GM23248 (cell line): ENCODE measurements around the gene SFN. TPM values are rescaled to one million over a fixed set of nuclear protein-coding genes. Genes with fewer than 3 reads are reported as not detected.

Source experiments
- DNase-seq: peaks from one replicate; pipeline ENCODE4 v3.0.0-alpha.2; 2015
- H2AFZ ChIP-seq: fragments of 200-600 bp; sonication (generic); 2 replicates; pipeline ENCODE4 v1.6.1; 2016; ENCODE audit warnings: antibody characterized with exemption
- H3F3A ChIP-seq: fragments of 200-600 bp; sonication (generic); 2 replicates; pipeline ENCODE4 v1.6.1; 2016; ENCODE audit warnings: mild to moderate bottlenecking, antibody characterized with exemption, mixed run types; ENCODE audit not compliant: insufficient read depth
- H3K27ac ChIP-seq: fragments of 200-600 bp; sonication (generic); 2 replicates; pipeline ENCODE4 v1.5.1; 2016; ENCODE audit warnings: mild to moderate bottlenecking
- H3K27me3 ChIP-seq: fragments of 200-600 bp; sonication (generic); replicated peaks from 2 replicates; pipeline ENCODE4 v1.6.1; 2016; ENCODE audit warnings: mild to moderate bottlenecking; ENCODE audit not compliant: insufficient read depth
- H3K36me3 ChIP-seq: fragments of 200-600 bp; sonication (generic); 2 replicates; pipeline ENCODE4 v1.6.1; 2016; ENCODE audit warnings: low read depth, mild to moderate bottlenecking
- H3K4me1 ChIP-seq: fragments of 200-600 bp; sonication (generic); 2 replicates; pipeline ENCODE4 v1.6.1; 2016; ENCODE audit warnings: mild to moderate bottlenecking; ENCODE audit not compliant: insufficient read depth
- H3K4me2 ChIP-seq: fragments of 200-600 bp; sonication (generic); one replicate; pipeline ENCODE4 v1.6.1; 2016; ENCODE audit warnings: mild to moderate bottlenecking; ENCODE audit not compliant: unreplicated experiment
- H3K4me3 ChIP-seq: fragments of 200-600 bp; sonication (generic); 2 replicates; pipeline ENCODE4 v1.5.1; 2016; ENCODE audit warnings: mild to moderate bottlenecking
- H3K79me2 ChIP-seq: fragments of 200-600 bp; sonication (generic); 2 replicates; pipeline ENCODE4 v1.6.1; 2016; ENCODE audit warnings: mild to moderate bottlenecking; ENCODE audit not compliant: insufficient read depth
- H3K9ac ChIP-seq: fragments of 200-600 bp; sonication (generic); 2 replicates; pipeline ENCODE4 v1.6.1; 2016; ENCODE audit warnings: mild to moderate bottlenecking
- H3K9me2 ChIP-seq: fragments of 200-600 bp; sonication (generic); 2 replicates; pipeline ENCODE4 v1.6.1; 2016; ENCODE audit warnings: mixed run types, mild to moderate bottlenecking, moderate library complexity; ENCODE audit not compliant: insufficient read depth
- H3K9me3 ChIP-seq: fragments of 200-600 bp; sonication (generic); one replicate; pipeline ENCODE4 v1.6.1; 2017; ENCODE audit warnings: low read depth
- H4K20me1 ChIP-seq: fragments of 200-600 bp; sonication (generic); 2 replicates; pipeline ENCODE4 v1.6.0; 2016; ENCODE audit not compliant: insufficient read depth
- EZH2 ChIP-seq: fragments of 200-600 bp; sonication (generic); IDR thresholded peaks from 2 replicates; pipeline ENCODE4 v1.6.1; 2018; ENCODE audit warnings: antibody characterized with exemption, mild to moderate bottlenecking; ENCODE audit not compliant: insufficient read depth, poor library complexity, severe bottlenecking
- EZH2phosphoT487 ChIP-seq: fragments of 200-600 bp; sonication (generic); IDR thresholded peaks from 2 replicates; pipeline ENCODE4 v1.6.1; 2018; ENCODE audit warnings: antibody characterized with exemption, moderate library complexity, mild to moderate bottlenecking, low read depth; ENCODE audit not compliant: insufficient read depth
- WGBS, 2 experiments: methylation state at CpG; one replicate each; pipeline ENCODE4 v1.1.6; 2015 to 2017; ENCODE audit warnings: low lambda C conversion rate in 2 of 2, low coverage in 1 of 2; ENCODE audit errors: missing lambda C conversion rate in 2 of 2; 5-methylcytosine and 5-hydroxymethylcytosine counted together
- in situ Hi-C: fragments of 300-500 bp; cut with MboI; formaldehyde crosslinking; loops from 2 replicates; pipeline ENCODE4 v1.15.0; 2020
- polyA plus RNA-seq: library from polyadenylated mRNA; unstranded; fragments of >200 nt; fragmentation: Nextera tagmentation; extraction: Ambion mirVana; gene quantifications from 2 replicates; pipeline ENCODE4 v1.2.1, GENCODE V29; 2016
- total RNA-seq: library from RNA; depleted of rRNA; stranded (reverse); fragments of >200 nt; shearing (Covaris generic); gene quantifications from 2 replicates; pipeline ENCODE4 v1.2.3, GENCODE V29; 2014

SFN gene
- total and polyA plus RNA-seq, 2 experiments from 2014 or later = not detected

DNA sequence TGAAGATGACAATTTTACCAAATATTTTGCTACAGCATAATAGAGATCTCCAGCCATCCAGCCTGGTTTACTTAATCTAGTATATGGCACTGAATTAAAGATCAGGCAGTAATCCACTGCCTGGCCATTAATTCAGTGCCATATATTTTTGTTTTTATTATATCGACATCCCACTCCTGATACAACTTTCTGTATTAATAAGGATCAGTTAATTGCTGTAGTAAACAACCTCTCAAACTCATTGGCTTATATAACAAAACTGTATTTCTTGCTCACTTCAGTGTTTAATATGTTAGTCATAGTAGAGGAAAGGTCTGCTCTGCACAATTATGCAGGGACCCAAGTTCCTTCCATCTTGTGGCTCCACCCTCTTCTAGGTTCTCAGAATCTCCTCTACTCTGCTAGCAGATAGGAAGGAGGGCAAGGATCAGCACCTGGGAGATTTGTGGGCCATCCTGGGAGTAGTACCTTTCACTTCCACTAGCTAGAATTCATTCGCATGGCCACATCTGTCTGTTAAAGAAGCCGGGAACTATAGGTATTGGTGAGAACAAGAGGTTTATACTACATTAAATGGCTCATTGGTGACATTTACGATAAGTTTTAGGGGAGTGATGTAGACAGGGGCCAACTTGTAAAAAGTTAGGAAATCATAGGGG lies 40.1 kb upstream of the SFN start:
- Histone ChIP-seq H3K36me3 (no peaks in the 10 kb centered on the region), H3F3A (peaks cover 15% of the 10 kb centered on the region), H3K27ac (no peak overlapping the region), H3K79me2 (peaks cover 10% of the 10 kb centered on the region), H3K9me3 (no peaks in the 10 kb centered on the region), H4K20me1 (no peaks in the 10 kb centered on the region), H3K4me3 (no peak overlapping the region), H3K9me2 (no peaks in the 10 kb centered on the region), H2AFZ (no peak overlapping the region), H3K4me1 (peaks cover 5% of the 10 kb centered on the region; the same call in 1 of the 2 replicates), H3K27me3 (no peaks in the 10 kb centered on the region), H3K9ac (no peak overlapping the region), H3K4me2 (no peak overlapping the region)
- no peak for TF ChIP-seq EZH2
- TF ChIP-seq EZH2phosphoT487 = no peak
- WGBS, 2 experiments = 95 to 96% methylated on average over 4 of the region's 4 CpGs
- DNase-seq = no peak
- in situ Hi-C loops = no loop called here

DNA sequence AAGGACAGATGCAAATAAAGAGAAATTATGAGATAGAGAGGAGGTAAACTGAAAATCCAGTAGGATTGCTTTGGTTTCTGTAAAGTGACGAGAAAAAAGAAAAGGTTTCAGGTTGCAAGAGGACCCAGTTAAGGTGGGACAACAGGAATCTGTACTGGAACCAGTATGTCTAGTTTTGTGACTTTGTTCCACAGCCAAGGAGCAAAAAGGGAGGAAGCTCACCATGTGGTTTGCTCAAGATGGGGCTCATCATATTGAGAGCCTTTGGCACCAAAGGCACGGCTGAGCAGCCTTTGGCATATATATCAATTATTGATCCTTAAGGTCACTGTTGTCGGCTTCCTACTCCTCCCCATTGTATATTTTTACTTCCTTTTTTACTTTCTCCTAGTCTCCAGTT lies 38.2 kb upstream of the SFN start:
- Histone ChIP-seq H3K9me2 (no peaks in the 10 kb centered on the region), H3K9ac (no peak overlapping the region), H2AFZ (peak overlapping the region; percentile 98; the same call in 1 of the 2 replicates), H3K79me2 (peaks cover 24% of the 10 kb centered on the region), H3K36me3 (no peaks in the 10 kb centered on the region), H3K27ac (no peak overlapping the region), H3F3A (peaks cover 15% of the 10 kb centered on the region), H3K9me3 (no peaks in the 10 kb centered on the region), H3K27me3 (no peaks in the 10 kb centered on the region), H3K4me3 (no peak overlapping the region), H3K4me2 (no peak overlapping the region), H4K20me1 (no peaks in the 10 kb centered on the region), H3K4me1 (peaks cover 5% of the 10 kb centered on the region; the same call in 1 of the 2 replicates)
- DNase-seq = no peak
- TF ChIP-seq EZH2phosphoT487 (no peak), EZH2 (no peak)
- in situ Hi-C loops = no loop called here
- 89 to 90% methylated on average over 3 of the region's 3 CpGs for WGBS, 2 experiments

GRCh38 chr1:26826261-26827105 lies 36.5 kb upstream of the SFN start, which contains the start of gene ZDHHC18:
TSS of gene ZDHHC18 (plus strand) at chr1:26826688. CDS start at chr1:26826805, 117 bp downstream.
- TF ChIP-seq EZH2phosphoT487 = no peak
- TF ChIP-seq EZH2 = no peak
- WGBS, 2 experiments = 1 to 2% methylated on average over 16 to 36 of the region's 107 CpGs
- peak within 1 kb of the TSS; percentile 20; the same call in 1 of the 2 replicates for H3K27ac ChIP-seq
- peak within 1 kb of the TSS; percentile 87 for H3K9ac ChIP-seq
- H3K4me3 ChIP-seq = peak within 1 kb of the TSS; percentile 78
- in situ Hi-C loops = no loop called here
- no peaks in the 10 kb centered on the region for H3K27me3 ChIP-seq
- H4K20me1 ChIP-seq = no peaks in the 10 kb centered on the region
- no peaks in the 10 kb centered on the region for H3K36me3 ChIP-seq
- H3K4me2 ChIP-seq = peak within 1 kb of the TSS; percentile 91
- H3K9me2 ChIP-seq = no peaks in the 10 kb centered on the region
- peak; percentile 85 for DNase-seq
- peaks cover 5% of the 10 kb centered on the region; the same call in 1 of the 2 replicates for H3K4me1 ChIP-seq
- peaks cover 15% of the 10 kb centered on the region for H3F3A ChIP-seq
- no peaks in the 10 kb centered on the region for H3K9me3 ChIP-seq
- H2AFZ ChIP-seq = peak within 1 kb of the TSS; percentile 98
- H3K79me2 ChIP-seq = peaks cover 42% of the 10 kb centered on the region

GRCh38 chr1:26827106-26827604 lies 35.8 kb upstream of the SFN start:
- Histone ChIP-seq H3K36me3 (no peaks in the 10 kb centered on the region), H3K9me3 (no peaks in the 10 kb centered on the region), H2AFZ (peak overlapping the region; percentile 70), H3K4me2 (peak overlapping the region; percentile 86), H3K4me3 (peak overlapping the region; percentile 78), H3F3A (peaks cover 15% of the 10 kb centered on the region), H3K27me3 (no peaks in the 10 kb centered on the region), H3K4me1 (peaks cover 5% of the 10 kb centered on the region; the same call in 1 of the 2 replicates), H3K27ac (no peak overlapping the region), H3K9me2 (no peaks in the 10 kb centered on the region), H3K9ac (peak overlapping the region; percentile 87), H4K20me1 (no peaks in the 10 kb centered on the region), H3K79me2 (peaks cover 42% of the 10 kb centered on the region)
- WGBS, 2 experiments = 2 to 7% methylated on average over 3 to 17 of the region's 17 CpGs
- no peak for DNase-seq
- in situ Hi-C loops = no loop called here
- TF ChIP-seq EZH2phosphoT487 (no peak), EZH2 (no peak)
